Endothelial cell of umbilical vein (primary cell): ENCODE measurements around the gene EEFSEC. TPM values are rescaled to one million over a fixed set of nuclear protein-coding genes. Genes with fewer than 3 reads are reported as not detected.

ENCODE experiments used
- BruUV-seq: library from RNA; stranded (reverse); fragments of 400-500 nt; replicated peaks from 2 replicates; lab custom pipeline; 2021; lab: Mats Ljungman, UMichigan
- CTCF ChIA-PET: fragments of 300-600, 350-600 bp; sonication (Branson Sonifier 250); formaldehyde crosslinking; loops from one replicate; lab custom pipeline; 2021; ENCODE audit warnings: antibody characterized with exemption, inconsistent platforms; lab: Charles Lee
- POLR2A ChIA-PET: fragments of 300-600, 350-600 bp; sonication (Branson Sonifier 250); formaldehyde crosslinking; loops from one replicate; lab custom pipeline; 2021; ENCODE audit warnings: antibody characterized with exemption, inconsistent platforms; lab: Charles Lee
- DNase-seq: peaks from one replicate; pipeline ENCODE4 v3.0.0-alpha.2; 2011; ENCODE audit warnings: low read depth, low spot score
- FAIRE-seq: peaks from 2 replicates; lab custom pipeline; 2011; peaks lifted over from hg19 to GRCh38; lab: Jason Lieb, UNC
- H2AFZ ChIP-seq: 2 replicates; pipeline ENCODE4 v1.6.0; 2012; ENCODE audit warnings: low read depth, low read length, control low read depth, inconsistent platforms
- H3K27ac ChIP-seq: 2 replicates; pipeline ENCODE4 v1.5.1; 2011; ENCODE audit warnings: low read depth, mild to moderate bottlenecking, control low read depth, low read length, moderate library complexity; ENCODE audit not compliant: insufficient read depth
- H3K27me3 ChIP-seq, 2 experiments: 2 replicates each; pipeline versions ENCODE4 v1.6.0 to v1.6.1; 2011; ENCODE audit warnings: low read length in 2 of 2, mixed read lengths in 1 of 2; ENCODE audit not compliant: control insufficient read depth in 2 of 2, insufficient read depth in 2 of 2
- H3K36me3 ChIP-seq, 2 experiments: 2 replicates in 1 of 2; 3 replicates in 1 of 2; pipeline ENCODE4 v1.5.1; 2011; ENCODE audit warnings: low read length in 2 of 2, mild to moderate bottlenecking in 1 of 2, moderate library complexity in 1 of 2; ENCODE audit not compliant: control insufficient read depth in 2 of 2, insufficient read depth in 2 of 2; ENCODE audit errors: extremely low read depth in 1 of 2
- H3K4me1 ChIP-seq: 3 replicates; pipeline ENCODE4 v1.5.1; 2011; ENCODE audit warnings: mild to moderate bottlenecking, low read length; ENCODE audit not compliant: control insufficient read depth, insufficient read depth; ENCODE audit errors: extremely low read depth
- H3K4me2 ChIP-seq: 2 replicates; pipeline ENCODE4 v1.6.1; 2011; ENCODE audit warnings: low read length, control low read depth, mixed read lengths; ENCODE audit not compliant: insufficient read depth
- H3K4me3 ChIP-seq, 3 experiments: fragments of 200-600 bp in 1 of 3; sonication (generic), shearing (Covaris generic) in 1 of 3; replicated peaks in 1 of 3; 2 replicates each; pipeline ENCODE4 v1.5.1; 2011 to 2016; ENCODE audit warnings: control low read depth in 3 of 3, low read length in 3 of 3, mild to moderate bottlenecking in 2 of 3, inconsistent platforms in 1 of 3, low read depth in 1 of 3, moderate library complexity in 1 of 3; ENCODE audit not compliant: insufficient read depth in 1 of 3
- H3K79me2 ChIP-seq: 2 replicates; pipeline ENCODE4 v1.6.0; 2012; ENCODE audit warnings: low read length, inconsistent platforms; ENCODE audit not compliant: control insufficient read depth, insufficient read depth
- H3K9ac ChIP-seq: replicated peaks from 2 replicates; pipeline ENCODE3; 2011; ENCODE audit warnings: low read length, control low read depth; ENCODE audit not compliant: insufficient read depth; ENCODE audit errors: extremely low read depth
- H3K9me1 ChIP-seq: replicated peaks from 3 replicates; pipeline ENCODE4 v1.6.0; 2011; ENCODE audit warnings: mild to moderate bottlenecking, low read length; ENCODE audit not compliant: control insufficient read depth, insufficient read depth; ENCODE audit errors: extremely low read depth
- H3K9me3 ChIP-seq: replicated peaks from 2 replicates; pipeline ENCODE4 v1.5.1; 2012; ENCODE audit warnings: low read length, inconsistent platforms; ENCODE audit not compliant: control insufficient read depth, insufficient read depth
- H4K20me1 ChIP-seq: replicated peaks from 2 replicates; pipeline ENCODE3; 2011; ENCODE audit warnings: mild to moderate bottlenecking, low read length; ENCODE audit not compliant: control insufficient read depth, insufficient read depth; ENCODE audit errors: extremely low read depth
- CTCF ChIP-seq, 2 donors: IDR thresholded peaks; 1 replicate in 1 of 2; 2 replicates in 1 of 2; pipeline ENCODE4 v1.5.1; 2011; ENCODE audit warnings: low read length in 2 of 2, mild to moderate bottlenecking in 2 of 2, moderate library complexity in 2 of 2, control low read depth in 1 of 2, inconsistent platforms in 1 of 2, low read depth in 1 of 2; ENCODE audit not compliant: insufficient read depth in 1 of 2; ENCODE audit errors: extremely low read depth in 1 of 2
- EZH2 ChIP-seq: IDR thresholded peaks from 2 replicates; pipeline ENCODE4 v1.6.1; 2012; ENCODE audit warnings: borderline replicate concordance, low read depth, mild to moderate bottlenecking, moderate library complexity, low read length, inconsistent platforms; ENCODE audit not compliant: severe bottlenecking
- FOS ChIP-seq: IDR thresholded peaks from 2 replicates; pipeline ENCODE4 v1.6.1; 2011; ENCODE audit warnings: mild to moderate bottlenecking, low read length, moderate library complexity, borderline replicate concordance; ENCODE audit not compliant: insufficient read depth
- GATA2 ChIP-seq: IDR thresholded peaks from 2 replicates; pipeline ENCODE4 v1.7.0; 2011; ENCODE audit warnings: low read depth, mild to moderate bottlenecking, moderate library complexity, mixed read lengths, low read length; ENCODE audit not compliant: insufficient read length, insufficient read depth
- JUN ChIP-seq: IDR thresholded peaks from 2 replicates; pipeline ENCODE4 v1.6.1; 2011; ENCODE audit warnings: borderline replicate concordance, low read depth; ENCODE audit not compliant: insufficient read length, insufficient read depth
- MAX ChIP-seq: IDR thresholded peaks from 2 replicates; pipeline ENCODE4 v1.6.1; 2011; ENCODE audit not compliant: insufficient read depth, insufficient read length
- MYC ChIP-seq: IDR thresholded peaks from one replicate; pipeline ENCODE4 v1.6.1; 2011; ENCODE audit warnings: mild to moderate bottlenecking, low read depth, low read length
- POLR2A ChIP-seq: IDR thresholded peaks from 2 replicates; pipeline ENCODE4 v1.6.1; 2012; ENCODE audit warnings: low read depth, mild to moderate bottlenecking, control low read depth, low read length
- POLR2AphosphoS5 ChIP-seq: IDR thresholded peaks from 2 replicates; pipeline ENCODE4 v1.6.1; 2012; ENCODE audit warnings: low read depth, mild to moderate bottlenecking, control low read depth, low read length, moderate library complexity; ENCODE audit not compliant: insufficient read depth
- dilution Hi-C: fragments of 300-500 bp; cut with MboI; formaldehyde crosslinking; loops from one replicate; pipeline ENCODE4 v1.15.0; 2019; ENCODE audit warnings: low sequenced_read_pairs; ENCODE audit not compliant: extremely low pct_ligation_motif_present
- intact Hi-C: fragments of 100-400 bp; cut with micrococcal nuclease; formaldehyde crosslinking; loops from one replicate; pipeline ENCODE4 v1.10.0; 2022
- polyA plus RNA-seq, 4 experiments: library from polyadenylated mRNA; depleted of rRNA in 3 of 4; stranded (reverse) in 3 of 4; unstranded in 1 of 4; fragments of >200 nt; gene quantifications; 2 replicates each; pipeline versions ENCODE4 v1.2.1 to v1.2.3, GENCODE V29; 2011 to 2012; ENCODE audit warnings: missing spikeins in 1 of 4
- total RNA-seq: library from RNA; stranded (reverse); gene quantifications from 2 replicates; pipeline ENCODE4 v1.2.3, GENCODE V29; 2021

The EEFSEC gene
- total and polyA plus RNA-seq, 2 donors (not counting 3 experiments of a cell fraction or from before 2014, with no cell fraction given), result 13.1 to 14.5 TPM

GRCh38 chr3:128421966-128422365 lies 268.7 kb downstream of the EEFSEC start:
- H3K4me2 ChIP-seq, result no peak overlapping the region
- dilution Hi-C loops, result no loop called here
- no peak overlapping the region for H3K4me3 ChIP-seq
- no peak overlapping the region for H3K9ac ChIP-seq
- H3K27me3 ChIP-seq, result no peaks in the 10 kb centered on the region
- no peaks in the 10 kb centered on the region for H3K36me3 ChIP-seq
- no peaks in the 10 kb centered on the region for H4K20me1 ChIP-seq
- no peaks in the 10 kb centered on the region for H3K9me3 ChIP-seq
- peaks cover 3% of the 10 kb centered on the region for H3K4me1 ChIP-seq
- no peak for DNase-seq
- ChIA-PET CTCF (interaction anchor here (1.3 to 1.5 kb wide), 2 partner anchors 75 to 163 kb away, joined by 5 to 6 read pairs; no protein-coding TSS in a partner anchor), POLR2A (no interaction called here)
- TF ChIP-seq FOS, result no peak
- TF ChIP-seq JUN, result no peak
- TF ChIP-seq EZH2, result no peak
- no peak for TF ChIP-seq MYC
- TF ChIP-seq CTCF (IDR thresholded peaks at IDR 0.05; ENCODE audit: extremely low read depth in 1 of 2, insufficient read depth in 1 of 2, low read depth in 1 of 2, low read length in 2 of 2), result no peak
- TF ChIP-seq POLR2A, result no peak
- no peak for TF ChIP-seq MAX
- no peak for TF ChIP-seq POLR2AphosphoS5
- no peak for TF ChIP-seq GATA2
- H3K79me2 ChIP-seq, result no peaks in the 10 kb centered on the region
- H2AFZ ChIP-seq, result no peak overlapping the region
- no peak for FAIRE-seq
- intact Hi-C loops, result loop anchor here (5.0 kb wide), 1 partner anchor 250 kb away; no protein-coding TSS in a partner anchor
- H3K9me1 ChIP-seq, result no peaks in the 10 kb centered on the region
- no peak overlapping the region for H3K27ac ChIP-seq
- BruUV-seq, result no TSS peak
